Naive B cell (primary cell): ENCODE results near the gene INTS13. TPM values are rescaled to one million over a fixed set of nuclear protein-coding genes. Genes with fewer than 3 reads are reported as not detected.
A peak's percentile ranks its signal among the peaks of the same experiment; 100 is the strongest.

ENCODE experiments used
- ATAC-seq, 2 donors: fragments of 150-1000 bp; cut with Tn5 transposase; 2 replicates each; pipeline ENCODE4 v1.10.0; 2021; ENCODE audit warnings: low read depth in 2 of 2, mild to moderate bottlenecking in 2 of 2, moderate library complexity in 2 of 2
- DNase-seq: peaks from one replicate; pipeline ENCODE4 v3.0.0; 2022
- H3K27ac Mint-ChIP-seq, 6 donors: one replicate each; pipeline ENCODE4 v1.8.0; 2020 to 2022; ENCODE audit warnings: mild to moderate bottlenecking in 6 of 6, mixed read lengths in 6 of 6, moderate library complexity in 5 of 6, inconsistent platforms in 2 of 6
- H3K27me3 Mint-ChIP-seq, 3 donors: one replicate each; pipeline ENCODE4 v1.8.0; 2021 to 2022; ENCODE audit warnings: mixed read lengths in 3 of 3, mild to moderate bottlenecking in 1 of 3
- H3K36me3 Mint-ChIP-seq, 2 donors: one replicate each; pipeline ENCODE4 v1.8.0; 2020 to 2022; ENCODE audit warnings: mixed read lengths in 2 of 2, inconsistent platforms in 1 of 2, mild to moderate bottlenecking in 1 of 2
- H3K4me1 Mint-ChIP-seq, 3 donors: one replicate each; pipeline ENCODE4 v1.8.0; 2020 to 2022; ENCODE audit warnings: mixed read lengths in 3 of 3, inconsistent platforms in 1 of 3, mild to moderate bottlenecking in 1 of 3, moderate library complexity in 1 of 3
- H3K4me3 Mint-ChIP-seq, 8 donors: one replicate each; pipeline ENCODE4 v1.8.0; 2020 to 2022; ENCODE audit warnings: mild to moderate bottlenecking in 8 of 8, mixed read lengths in 8 of 8, moderate library complexity in 8 of 8, inconsistent platforms in 2 of 8
- H3K9me3 Mint-ChIP-seq, 7 donors: one replicate each; pipeline ENCODE4 v1.8.0; 2020 to 2022; ENCODE audit warnings: mixed read lengths in 7 of 7, mild to moderate bottlenecking in 5 of 7, inconsistent platforms in 2 of 7, moderate library complexity in 1 of 7
- polyA plus RNA-seq, 6 donors: library from polyadenylated mRNA; unstranded; fragments of 300-500 nt; fragmentation: Illumina TruSeq; gene quantifications; one replicate each; pipeline ENCODE4 v1.2.3, GENCODE V29; 2021; ENCODE audit warnings: low read depth in 6 of 6

The INTS13 gene
- polyA plus RNA-seq, 6 donors from 2014 or later = 5.0 to 23.3 (median 14.7) TPM

DNA sequence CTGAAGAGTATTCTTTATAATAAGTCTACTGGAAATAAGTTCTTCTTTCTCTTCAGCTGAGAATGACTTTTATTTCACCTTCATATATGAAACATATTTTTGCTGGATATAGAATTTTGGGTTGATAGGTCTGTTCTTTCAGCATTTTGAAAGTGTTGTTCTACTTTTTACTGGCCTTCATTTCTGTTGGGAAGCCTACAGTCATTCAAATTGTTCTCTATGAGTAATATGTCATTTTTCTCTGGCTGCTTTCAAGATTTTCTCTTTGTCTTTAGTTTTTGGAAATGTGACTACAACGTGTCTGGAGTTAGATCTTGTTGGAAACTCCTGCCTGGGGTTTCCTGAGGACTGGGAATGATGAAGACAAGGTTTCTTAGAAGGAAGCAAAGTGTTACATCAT is 10.5 kb upstream of the INTS13 start:
- Mint-ChIP-seq H3K27ac (peak overlapping the region in 2 of 6 donors; percentile 17 to 51), H3K4me1 (peaks cover 27 to 61% (median 35%) of the 10 kb centered on the region in 3 donors), H3K27me3 (no peaks in the 10 kb centered on the region), H3K36me3 (peaks cover 0 to 34% of the 10 kb centered on the region in 2 donors), H3K9me3 (peaks cover 0 to 14% (median 11%) of the 10 kb centered on the region in 7 donors), H3K4me3 (no peak overlapping the region)
- no peak for DNase-seq
- no peak for ATAC-seq

DNA sequence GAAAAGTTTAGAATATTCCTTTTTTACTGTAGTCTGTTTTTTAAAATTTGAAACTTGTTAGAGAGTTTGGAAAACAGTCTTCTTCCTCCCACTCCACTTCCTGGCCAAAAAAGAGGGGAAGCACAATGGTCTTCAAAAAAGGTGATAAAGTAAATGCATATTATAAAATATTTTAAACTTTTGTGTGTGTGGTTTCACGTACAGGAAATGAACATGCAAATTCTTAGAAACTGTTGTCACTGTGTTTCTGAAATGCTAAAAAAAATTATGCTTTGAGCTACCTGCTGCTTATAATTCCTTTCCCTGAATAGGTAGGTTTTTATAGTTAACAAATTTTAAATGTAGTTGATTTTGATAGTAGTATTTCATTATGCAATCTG is 3.4 kb upstream of the INTS13 start:
- H3K9me3 Mint-ChIP-seq = peaks cover 0 to 6% (median 0%) of the 10 kb centered on the region in 7 donors
- H3K36me3 Mint-ChIP-seq = peaks cover 10 to 12% of the 10 kb centered on the region in 2 donors
- ATAC-seq (no peak), DNase-seq (no peak)
- peak overlapping the region; percentile 68 to 99 (median 88) for H3K4me3 Mint-ChIP-seq
- no peaks in the 10 kb centered on the region for H3K27me3 Mint-ChIP-seq
- peaks cover 38 to 87% (median 62%) of the 10 kb centered on the region in 3 donors for H3K4me1 Mint-ChIP-seq
- peak overlapping the region; percentile 75 to 93 (median 90) for H3K27ac Mint-ChIP-seq

DNA sequence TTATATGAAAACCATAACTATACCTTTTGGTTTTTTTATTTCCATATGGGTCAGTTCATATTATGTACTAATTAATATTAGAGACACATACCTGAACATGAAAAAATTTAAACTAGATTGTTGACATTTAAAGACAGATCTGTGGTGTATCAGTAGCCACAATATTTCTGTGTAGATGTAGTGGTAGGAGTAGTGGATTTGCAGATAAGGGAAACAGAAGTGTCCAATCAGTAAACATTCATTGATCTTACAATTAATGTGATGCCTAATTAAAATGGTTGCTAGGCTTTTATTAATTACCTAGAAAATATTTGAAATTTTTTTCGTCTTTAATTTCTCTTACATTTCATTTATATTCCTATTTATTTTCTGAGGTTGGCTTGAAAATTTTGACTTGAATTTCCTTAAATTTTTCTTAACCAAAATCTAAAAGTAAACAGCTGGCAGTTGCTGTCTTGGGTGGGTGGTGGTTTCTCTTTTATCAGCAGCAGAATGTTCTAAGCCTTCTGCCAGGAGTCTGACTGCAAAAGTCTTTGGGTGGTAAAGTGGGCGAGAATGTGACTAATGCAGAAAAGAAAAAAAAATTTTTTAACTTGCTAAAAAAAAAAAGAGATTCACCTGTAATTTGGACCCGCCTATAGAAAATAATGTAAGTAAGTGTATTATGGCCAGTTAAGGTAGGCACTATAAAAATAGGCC is 2.9 kb upstream of the INTS13 start:
- Mint-ChIP-seq H3K27ac (peak overlapping the region in 4 of 6 donors; percentile 56 to 92 (median 82)), H3K9me3 (peaks cover 0 to 4% (median 0%) of the 10 kb centered on the region in 7 donors), H3K4me1 (peaks cover 39 to 87% (median 62%) of the 10 kb centered on the region in 3 donors), H3K36me3 (peaks cover 10 to 12% of the 10 kb centered on the region in 2 donors), H3K4me3 (peak overlapping the region; percentile 68 to 100 (median 90)), H3K27me3 (no peaks in the 10 kb centered on the region)
- ATAC-seq = no peak
- no peak for DNase-seq

DNA sequence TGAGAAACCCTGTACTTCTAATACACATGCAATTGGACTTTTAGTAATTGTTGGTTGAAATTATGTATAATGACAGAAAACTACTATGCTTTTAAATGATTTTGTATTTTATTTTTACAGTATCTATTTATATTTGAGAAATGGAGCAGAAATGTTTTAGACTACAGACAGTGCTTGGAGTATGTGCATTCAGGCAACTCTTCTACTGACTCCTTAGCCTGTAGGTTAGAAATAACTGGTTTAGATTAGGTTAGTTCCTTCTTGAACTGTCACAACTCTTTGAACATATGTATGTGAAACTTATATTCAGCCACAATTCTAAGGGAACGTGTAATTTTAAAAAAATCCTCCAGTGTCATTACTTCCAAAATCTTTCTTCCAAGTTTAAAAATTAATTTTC is 2.2 kb upstream of the INTS13 start:
- H3K9me3 Mint-ChIP-seq = peaks cover 0 to 2% (median 0%) of the 10 kb centered on the region in 7 donors
- H3K27ac Mint-ChIP-seq = peak overlapping the region in 4 of 6 donors; percentile 45 to 99 (median 88)
- H3K36me3 Mint-ChIP-seq = peaks cover 9 to 10% of the 10 kb centered on the region in 2 donors
- peak overlapping the region; percentile 90 to 100 (median 98) for H3K4me3 Mint-ChIP-seq
- no peaks in the 10 kb centered on the region for H3K27me3 Mint-ChIP-seq
- no peak for ATAC-seq
- no peak for DNase-seq
- H3K4me1 Mint-ChIP-seq = peaks cover 44 to 86% (median 69%) of the 10 kb centered on the region in 3 donors

DNA sequence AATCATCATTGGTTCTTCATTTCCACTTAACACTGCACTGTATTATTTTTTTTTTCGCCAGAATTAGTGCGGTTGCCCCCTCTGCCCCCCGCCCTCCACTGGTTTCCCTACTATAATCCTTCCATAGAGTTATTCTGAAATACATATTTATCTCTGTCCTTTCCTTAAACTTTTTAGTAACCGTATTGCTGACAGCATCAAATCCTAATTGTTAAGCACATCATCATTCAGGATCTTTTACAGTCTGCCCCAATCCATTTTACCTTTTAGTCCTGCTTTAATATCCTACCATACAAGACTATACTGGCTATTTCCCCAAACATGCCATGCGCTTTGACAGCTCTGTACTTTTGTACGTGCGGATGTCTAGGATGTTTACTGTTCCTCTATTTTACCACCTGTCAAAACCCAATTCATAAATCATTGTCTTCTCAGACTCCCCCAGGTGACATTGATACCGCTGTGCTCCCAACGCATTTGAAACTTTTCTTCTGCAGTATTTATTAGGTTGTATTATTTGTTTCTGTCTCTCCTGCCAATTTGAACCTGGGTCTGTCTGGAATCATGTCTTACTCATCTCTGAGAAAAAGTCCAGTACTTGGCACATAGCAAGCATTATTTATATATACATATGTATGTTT is 1.5 kb upstream of the INTS13 start:
- no peaks in the 10 kb centered on the region for H3K27me3 Mint-ChIP-seq
- H3K27ac Mint-ChIP-seq = peak overlapping the region; percentile 92 to 99 (median 99)
- ATAC-seq = peak; percentile 13 to 18
- DNase-seq = peak; percentile 27
- peak overlapping the region; percentile 90 to 100 (median 98) for H3K4me3 Mint-ChIP-seq
- H3K4me1 Mint-ChIP-seq = peaks cover 49 to 88% (median 75%) of the 10 kb centered on the region in 3 donors
- no peaks in the 10 kb centered on the region for H3K9me3 Mint-ChIP-seq
- H3K36me3 Mint-ChIP-seq = peaks cover 7 to 10% of the 10 kb centered on the region in 2 donors

DNA sequence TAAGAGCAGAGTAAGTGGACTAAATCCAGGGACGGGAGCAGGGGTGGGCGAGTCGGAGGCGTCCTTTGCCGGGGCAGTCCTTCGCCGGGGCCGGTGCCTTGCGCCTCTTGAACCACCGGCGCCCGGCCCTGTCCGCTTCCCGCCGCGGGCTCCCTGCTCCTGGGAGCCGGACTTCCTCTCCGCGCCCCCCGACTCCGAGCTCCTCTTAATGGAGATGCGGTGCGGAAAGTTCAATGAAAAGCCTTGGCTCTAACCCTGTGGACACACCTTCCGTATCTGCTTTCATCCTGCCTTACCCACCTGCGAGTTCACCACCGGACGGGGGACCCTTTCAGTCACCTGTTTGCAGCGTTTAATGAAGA is 901 bp upstream of the INTS13 start:
- DNase-seq = no peak
- peak overlapping the region; percentile 92 to 99 (median 99) for H3K27ac Mint-ChIP-seq

DNA sequence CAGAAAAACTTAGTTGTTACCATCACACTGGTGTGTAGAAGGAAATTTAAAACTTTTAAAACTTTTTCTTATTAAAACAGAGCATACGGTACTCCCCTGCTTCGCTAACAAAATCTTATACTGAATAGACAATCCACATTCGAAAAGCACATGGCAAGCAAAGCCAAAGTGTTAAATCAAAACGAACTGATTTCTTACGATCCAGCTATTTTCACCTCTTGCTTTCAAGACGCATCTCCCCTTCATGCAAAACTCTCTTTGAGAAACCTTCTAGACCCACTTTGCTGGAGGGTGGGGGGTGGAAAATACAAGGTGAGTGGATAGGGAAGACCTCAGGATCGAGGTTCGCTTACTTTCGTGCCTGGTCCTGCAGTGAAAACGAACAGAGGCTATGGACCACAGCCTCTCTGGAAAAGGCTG is 328 bp downstream of the INTS13 start:
- Mint-ChIP-seq H3K36me3 (peaks cover 4 to 18% of the 10 kb centered on the region in 2 donors), H3K4me1 (peaks cover 45 to 82% (median 73%) of the 10 kb centered on the region in 3 donors), H3K27ac (peak overlapping the region; percentile 92 to 99 (median 99)), H3K27me3 (no peaks in the 10 kb centered on the region), H3K4me3 (peak overlapping the region; percentile 90 to 100 (median 98)), H3K9me3 (no peaks in the 10 kb centered on the region)
- DNase-seq (no peak), ATAC-seq (no peak)

More for the DNA sequence above, 901 bp upstream of the INTS13 start:
- peaks cover 43 to 84% (median 71%) of the 10 kb centered on the region in 3 donors for H3K4me1 Mint-ChIP-seq
- H3K4me3 Mint-ChIP-seq = peak overlapping the region; percentile 90 to 100 (median 98)
- no peaks in the 10 kb centered on the region for H3K9me3 Mint-ChIP-seq
- peak; percentile 11 to 15 for ATAC-seq
- peaks cover under 1 to 11% of the 10 kb centered on the region in 2 donors for H3K36me3 Mint-ChIP-seq
- no peaks in the 10 kb centered on the region for H3K27me3 Mint-ChIP-seq

DNA sequence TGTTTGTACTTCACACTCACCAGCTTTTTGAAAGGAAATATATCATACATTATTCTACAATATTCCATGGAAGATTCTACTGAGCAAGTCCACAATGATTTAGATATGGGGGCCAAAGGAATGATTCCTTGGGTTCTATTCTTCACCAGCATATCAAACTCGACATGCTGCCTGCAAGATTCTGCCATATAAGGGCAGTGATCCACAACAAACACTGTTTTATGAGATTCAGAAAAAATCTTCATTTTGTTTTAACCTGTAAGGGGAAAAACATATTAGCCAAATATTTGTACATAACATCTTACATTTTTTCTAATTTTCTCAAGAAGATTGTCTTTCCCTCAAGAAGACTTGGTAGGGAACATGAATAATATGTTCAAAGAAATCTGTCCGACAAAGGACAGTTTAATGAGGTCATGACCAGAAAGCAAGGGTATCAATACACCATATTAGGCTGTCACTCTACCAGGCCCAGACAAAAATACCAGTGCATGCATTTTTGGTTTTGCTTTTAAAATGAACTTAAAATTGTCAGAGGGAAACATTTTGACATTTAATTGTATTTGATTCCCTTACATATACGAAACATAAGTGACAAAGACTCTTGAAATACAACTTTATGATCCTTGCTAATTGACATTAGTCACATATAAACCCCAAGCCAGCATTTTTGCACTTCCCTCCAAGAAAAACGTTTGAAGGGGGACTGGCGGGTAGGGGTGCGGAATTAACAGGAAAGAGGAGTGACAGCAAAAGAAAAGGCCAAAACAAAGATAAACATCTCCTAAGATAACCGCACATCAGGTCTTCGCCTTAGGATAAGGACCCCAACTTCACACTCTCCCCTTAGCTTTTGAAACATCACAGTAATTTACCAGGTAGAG is 980 bp downstream of the INTS13 start:
- Mint-ChIP-seq H3K4me1 (peaks cover 39 to 78% (median 73%) of the 10 kb centered on the region in 3 donors), H3K27ac (peak overlapping the region; percentile 73 to 99 (median 99)), H3K27me3 (no peaks in the 10 kb centered on the region), H3K36me3 (peaks cover 8 to 18% of the 10 kb centered on the region in 2 donors), H3K4me3 (peak overlapping the region; percentile 90 to 100 (median 98)), H3K9me3 (no peaks in the 10 kb centered on the region)
- DNase-seq (no peak), ATAC-seq (no peak)

DNA sequence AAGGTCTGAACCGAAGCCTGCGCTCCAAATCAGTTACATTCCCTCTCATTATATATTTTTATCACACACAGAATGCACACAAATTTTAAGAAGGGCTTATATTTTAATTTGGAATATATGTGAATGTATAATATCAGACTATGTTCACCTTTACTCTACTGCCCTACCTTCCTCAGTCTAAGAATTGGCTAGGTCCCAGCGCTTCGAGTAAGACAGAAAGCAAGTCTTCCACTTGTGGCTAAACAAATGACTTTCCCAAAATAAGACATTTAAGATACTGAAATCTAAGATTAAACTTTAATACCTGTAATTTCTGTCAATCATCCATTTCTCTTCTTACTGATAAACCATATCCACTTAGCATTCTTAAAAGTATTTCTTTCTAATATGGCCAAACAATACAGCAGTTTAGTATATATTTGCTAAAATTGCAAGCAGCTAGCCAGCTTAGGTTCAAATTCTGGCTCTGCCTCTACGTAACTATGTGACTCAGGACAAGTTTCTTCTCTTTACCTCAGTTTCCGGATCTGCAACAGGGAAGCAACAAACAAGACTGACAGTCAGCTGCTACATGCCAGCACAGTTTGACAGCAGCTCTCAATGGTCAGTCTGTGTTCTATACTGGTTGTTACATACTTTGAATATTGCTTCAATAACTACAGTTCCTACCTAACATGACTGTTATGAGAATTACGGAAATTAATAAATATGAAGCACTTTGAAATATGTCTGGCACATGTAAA is 2.0 kb downstream of the INTS13 start:
- no peaks in the 10 kb centered on the region for H3K27me3 Mint-ChIP-seq
- DNase-seq (no peak), ATAC-seq (no peak)
- peak overlapping the region in 5 of 8 donors; percentile 29 to 99 (median 90) for H3K4me3 Mint-ChIP-seq
- no peaks in the 10 kb centered on the region for H3K9me3 Mint-ChIP-seq
- peaks cover 8 to 18% of the 10 kb centered on the region in 2 donors for H3K36me3 Mint-ChIP-seq
- peak overlapping the region in 3 of 6 donors; percentile 38 to 92 (median 74) for H3K27ac Mint-ChIP-seq
- peaks cover 34 to 70% (median 65%) of the 10 kb centered on the region in 3 donors for H3K4me1 Mint-ChIP-seq

DNA sequence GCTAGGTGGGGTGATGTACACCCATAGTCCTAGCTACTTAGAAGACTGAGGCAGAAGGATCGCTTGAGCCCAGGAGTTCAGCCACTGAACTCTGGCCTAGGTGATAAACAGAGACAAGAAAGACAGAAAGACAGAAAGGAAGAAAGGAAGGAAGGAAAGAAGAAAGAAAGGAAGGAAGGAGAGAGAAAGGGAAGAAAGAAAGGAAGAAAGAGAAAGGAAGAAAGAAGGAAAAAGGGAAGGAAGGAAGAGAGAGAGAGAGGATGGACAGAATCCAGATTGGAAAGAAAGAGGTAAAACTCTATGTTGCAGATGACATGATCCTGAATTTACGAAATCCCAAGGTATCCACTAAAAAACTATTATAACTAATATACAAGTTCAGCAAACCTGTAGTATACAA is 8.2 kb downstream of the INTS13 start:
- Mint-ChIP-seq H3K27me3 (no peaks in the 10 kb centered on the region), H3K4me3 (peak overlapping the region in 1 of 8 donors; percentile 82), H3K36me3 (peaks cover 16% of the 10 kb centered on the region in 2 donors), H3K9me3 (no peaks in the 10 kb centered on the region), H3K4me1 (peaks cover 10 to 18% (median 17%) of the 10 kb centered on the region in 3 donors), H3K27ac (peak overlapping the region in 1 of 6 donors; percentile 34)
- DNase-seq (no peak), ATAC-seq (no peak)

DNA sequence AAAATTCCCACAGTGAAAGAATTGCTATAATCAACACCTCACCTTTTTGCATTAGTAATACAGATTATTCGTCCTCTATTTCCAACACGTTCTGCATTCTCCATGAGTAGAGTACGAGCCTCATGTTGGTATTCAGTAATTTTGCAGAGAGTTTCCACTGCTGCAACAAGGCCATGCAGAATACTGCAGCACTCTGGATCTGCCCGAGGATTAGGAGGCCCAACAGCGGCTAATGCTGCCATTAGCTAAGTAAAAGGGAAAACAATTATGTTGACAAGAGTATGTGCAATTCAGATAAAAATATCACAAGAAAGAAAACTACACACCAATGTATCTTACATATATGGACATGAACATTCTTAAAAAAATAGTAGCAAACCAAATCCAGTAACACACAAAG is 9.1 kb downstream of the INTS13 start:
- H3K27me3 Mint-ChIP-seq = no peaks in the 10 kb centered on the region
- H3K9me3 Mint-ChIP-seq = no peaks in the 10 kb centered on the region
- H3K27ac Mint-ChIP-seq = no peak overlapping the region
- no peak overlapping the region for H3K4me3 Mint-ChIP-seq
- H3K36me3 Mint-ChIP-seq = peaks cover 15 to 16% of the 10 kb centered on the region in 2 donors
- no peak for DNase-seq
- ATAC-seq = no peak
- H3K4me1 Mint-ChIP-seq = peaks cover 8 to 15% (median 15%) of the 10 kb centered on the region in 3 donors

DNA sequence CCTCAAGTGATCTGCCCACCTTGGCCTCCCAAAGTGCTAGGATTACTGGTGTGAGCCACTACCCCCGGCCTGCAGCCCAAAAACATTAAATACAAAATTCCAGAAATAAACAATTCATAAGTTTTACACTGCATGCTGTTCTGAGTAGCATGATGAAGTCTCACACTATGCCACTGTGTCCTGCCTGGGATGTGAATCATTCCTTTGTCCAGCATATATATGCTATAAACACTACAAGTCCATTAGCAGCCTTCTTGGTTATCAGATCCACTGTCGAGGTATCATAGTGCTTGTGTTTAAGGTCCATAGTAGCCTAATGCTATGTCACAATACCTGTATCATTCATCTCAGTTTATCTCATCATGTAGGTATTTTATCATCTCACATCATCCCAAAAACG is 15.9 kb downstream of the INTS13 start:
- Mint-ChIP-seq H3K4me1 (no peaks in the 10 kb centered on the region), H3K27ac (peak overlapping the region in 1 of 6 donors; percentile 76), H3K4me3 (no peak overlapping the region), H3K27me3 (no peaks in the 10 kb centered on the region), H3K9me3 (no peaks in the 10 kb centered on the region), H3K36me3 (peaks cover 0 to 9% of the 10 kb centered on the region in 2 donors)
- DNase-seq (no peak), ATAC-seq (no peak)
